HG02981 (cell line): ENCODE results near the gene C4BPB.

Source experiments
- ATAC-seq: cut with Tn5 transposase; IDR thresholded peaks from one replicate; pipeline ENCODE4 v1.9.1; 2021; ENCODE audit warnings: mild to moderate bottlenecking, moderate library complexity; ENCODE audit not compliant: unreplicated experiment

C4BPB gene

GRCh38 chr1:207058878-207059867 lies 29.5 kb upstream of the C4BPB start:
- no peak for ATAC-seq

GRCh38 chr1:207059881-207060280 lies 28.8 kb upstream of the C4BPB start:
- no peak for ATAC-seq

- no peak for ATAC-seq
Measured at GRCh38 chr1:207060596-207060995, 28.1 kb upstream of the C4BPB start.

GRCh38 chr1:207062058-207062457 lies 26.6 kb upstream of the C4BPB start:
- ATAC-seq = no peak

GRCh38 chr1:207063014-207063413 lies 25.6 kb upstream of the C4BPB start:
- ATAC-seq = no peak

GRCh38 chr1:207064561-207064960 lies 24.1 kb upstream of the C4BPB start:
- ATAC-seq = no peak

GRCh38 chr1:207067185-207067584 lies 21.5 kb upstream of the C4BPB start:
- no peak for ATAC-seq

GRCh38 chr1:207067665-207068064 lies 21.0 kb upstream of the C4BPB start:
- no peak for ATAC-seq

GRCh38 chr1:207069061-207069460 lies 19.6 kb upstream of the C4BPB start:
- no peak for ATAC-seq

- no peak for ATAC-seq
Measured at GRCh38 chr1:207069858-207070506, 18.7 kb upstream of the C4BPB start.

GRCh38 chr1:207070811-207071210 lies 17.8 kb upstream of the C4BPB start:
- no peak for ATAC-seq

- ATAC-seq = no peak
Measured at GRCh38 chr1:207071426-207071825, 17.2 kb upstream of the C4BPB start.

- no peak for ATAC-seq
Measured at GRCh38 chr1:207072233-207072632, 16.4 kb upstream of the C4BPB start.

GRCh38 chr1:207073906-207074820 lies 14.5 kb upstream of the C4BPB start:
- no peak for ATAC-seq

- ATAC-seq = no peak
Measured at GRCh38 chr1:207076181-207076955, 12.3 kb upstream of the C4BPB start.

- ATAC-seq = no peak
Measured at GRCh38 chr1:207077012-207077411, 11.6 kb upstream of the C4BPB start.

GRCh38 chr1:207077470-207078377 lies 10.9 kb upstream of the C4BPB start:
- no peak for ATAC-seq

- ATAC-seq = no peak
Measured at GRCh38 chr1:207078578-207079132, 10.0 kb upstream of the C4BPB start.

- no peak for ATAC-seq
Measured at GRCh38 chr1:207079706-207080241, 8.9 kb upstream of the C4BPB start.
